ENCODE measurements around the gene KCNIP1. TPM values are rescaled to one million over a fixed set of nuclear protein-coding genes. Genes with fewer than 3 reads are reported as not detected.

Gene KCNIP1
- total and polyA plus RNA-seq, 2 of the 8 experiments (the other 6 are each of a cell fraction or from before 2014, with no cell fraction given): 0.52 to 0.83 TPM

DNA sequence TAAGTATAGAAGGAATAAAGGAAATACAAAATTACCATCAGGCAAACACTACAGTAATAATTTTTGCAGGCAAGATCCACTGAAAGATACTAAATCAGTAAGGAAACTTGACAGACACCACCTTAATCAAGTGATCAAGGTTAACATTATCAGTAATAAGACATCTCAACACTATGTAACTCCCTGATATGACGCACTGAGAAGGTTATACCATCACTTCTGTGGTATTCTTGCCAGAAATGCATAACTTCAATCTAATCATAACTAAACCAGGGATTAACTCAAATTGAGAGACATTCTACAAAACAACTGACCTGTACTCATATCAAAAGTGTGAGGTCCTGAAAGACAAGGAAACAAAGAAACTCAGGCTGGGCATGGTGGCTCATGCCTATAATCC lies 227.2 kb downstream of the KCNIP1 start:
- FAIRE-seq (no peak), DNase-seq (ENCODE audit: low read depth in 1 of 2, low spot score in 2 of 2) (no peak)
- Histone ChIP-seq H2BK12ac (ENCODE audit: low read depth, low read length) (no peak overlapping the region), H3K56ac (replicated peaks; ENCODE audit: insufficient read length, low read depth, low read length) (no peak overlapping the region), H3K4ac (replicated peaks; ENCODE audit: insufficient read length, low read depth, low read length) (no peak overlapping the region), H3K79me1 (ENCODE audit: low read depth, low read length) (no peaks in the 10 kb centered on the region), H4K8ac (ENCODE audit: extremely low read depth, insufficient read depth, low read length) (no peak overlapping the region), H3K4me3 (ENCODE audit: extremely low read depth in 1 of 4, insufficient read depth in 2 of 4, low read depth in 3 of 4, low read length in 4 of 4) (no peak overlapping the region), H3K9me3 (ENCODE audit: insufficient read depth in 2 of 2, low read depth in 1 of 2, low read length in 1 of 2) (peaks cover 0 to 5% of the 10 kb centered on the region in 2 experiments; a peak in 2 of 4 replicates), H2BK120ac (replicated peaks; ENCODE audit: low read depth, low read length) (no peak overlapping the region), H3K23ac (ENCODE audit: insufficient read length) (no peak overlapping the region), H3K18ac (ENCODE audit: extremely low read depth, low read length) (no peak overlapping the region), H3K14ac (ENCODE audit: insufficient read length) (no peak overlapping the region), H2AK5ac (ENCODE audit: low read depth, low read length) (no peak overlapping the region), H4K91ac (replicated peaks; ENCODE audit: insufficient read length, low read length) (no peak overlapping the region), H3K4me1 (replicated peaks in 1 of 4; ENCODE audit: control insufficient read depth in 3 of 4, insufficient read depth in 4 of 4, low read length in 3 of 4) (no peaks in the 10 kb centered on the region), H3K4me2 (ENCODE audit: insufficient read depth in 1 of 2, low read depth in 2 of 2, low read length in 2 of 2) (no peak overlapping the region), H3K9ac (replicated peaks in 1 of 4; ENCODE audit: extremely low read depth in 1 of 4, low read depth in 3 of 4, low read length in 3 of 4) (no peak overlapping the region), H3K27me3 (replicated peaks in 1 of 4; ENCODE audit: control insufficient read depth in 3 of 4, extremely low read depth in 1 of 4, insufficient read depth in 3 of 4, low read length in 3 of 4) (no peaks in the 10 kb centered on the region), H3K23me2 (ENCODE audit: low read depth, low read length) (no peaks in the 10 kb centered on the region), H4K20me1 (replicated peaks in 1 of 2; ENCODE audit: control insufficient read depth in 1 of 2, insufficient read depth in 2 of 2, low read length in 2 of 2) (no peaks in the 10 kb centered on the region), H2AFZ (ENCODE audit: low read length) (no peak overlapping the region), H4K5ac (ENCODE audit: insufficient read length, low read depth, low read length) (no peak overlapping the region), H3K79me2 (ENCODE audit: control insufficient read depth in 1 of 2, insufficient read depth in 2 of 2, low read length in 2 of 2) (no peaks in the 10 kb centered on the region), H3K27ac (ENCODE audit: low read depth, low read length) (no peak overlapping the region), H3K36me3 (ENCODE audit: control insufficient read depth in 2 of 4, insufficient read depth in 4 of 4, low read length in 3 of 4) (no peaks in the 10 kb centered on the region), H2BK5ac (ENCODE audit: low read depth, low read length) (no peak overlapping the region), H2BK20ac (ENCODE audit: low read length) (no peak overlapping the region), H2BK15ac (ENCODE audit: low read length) (no peak overlapping the region)
- CTCF ChIA-PET (ENCODE audit: partially characterized antibody): interaction anchor here (1.1 kb wide), 1 partner anchor 14 kb away, joined by 3 read pairs; no protein-coding TSS in a partner anchor
- TF ChIP-seq TBP (IDR thresholded peaks at IDR 0.05; ENCODE audit: low read depth, low read length) (no peak), JUND (IDR thresholded peaks at IDR 0.05; ENCODE audit: low read length) (no peak), YY1 (IDR thresholded peaks at IDR 0.05; ENCODE audit: low read depth, low read length) (no peak)
- WGBS, 2 experiments (ENCODE audit: extremely low coverage in 1 of 2, insufficient coverage in 1 of 2, insufficient read length in 1 of 2, insufficient replicate concordance in 2 of 2, low coverage in 1 of 2, low lambda C conversion rate in 2 of 2, missing lambda C conversion rate in 1 of 2): 100% methylated on average over 1 of the region's 1 CpG; no CpG with 5 or more reads in 1 of the 2 experiments
- POLR2A ChIA-PET (ENCODE audit: partially characterized antibody): no interaction called here

Measured in H1 (cell line).